Measurements from ENCODE around the gene DYRK2.

Gene DYRK2

DNA sequence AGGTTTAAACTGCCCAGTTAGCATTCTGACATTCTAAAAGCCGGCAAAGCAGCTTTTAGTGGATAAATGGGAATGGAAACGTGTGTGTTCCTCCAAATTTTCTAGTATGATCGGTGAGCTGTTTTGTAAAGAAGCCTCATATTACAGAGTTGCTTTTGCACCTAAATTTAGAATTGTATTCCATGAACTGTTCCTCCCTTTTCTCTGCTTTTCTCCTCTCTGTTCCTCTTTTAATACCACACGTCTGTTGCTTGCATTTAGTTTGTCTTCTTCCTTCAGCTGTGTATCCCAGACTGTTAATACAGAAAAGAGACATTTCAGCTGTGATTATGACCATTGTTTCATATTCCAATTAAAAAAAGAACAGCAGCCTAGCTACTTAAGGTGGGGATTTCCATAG, 10.7 kb downstream of the DYRK2 start:
- DNase-seq (ENCODE audit: low read depth), result no peak
- no peak overlapping the region for H3K4me3 ChIP-seq (ENCODE audit: low read depth, low read length)
- TF ChIP-seq, protein P1, sequence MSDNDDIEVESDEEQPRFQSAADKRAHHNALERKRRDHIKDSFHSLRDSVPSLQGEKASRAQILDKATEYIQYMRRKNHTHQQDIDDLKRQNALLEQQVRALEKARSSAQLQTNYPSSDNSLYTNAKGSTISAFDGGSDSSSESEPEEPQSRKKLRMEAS (IDR thresholded peaks at IDR 0.05; ENCODE audit: low read depth, low read length), result no peak
- TF ChIP-seq MYC (IDR thresholded peaks at IDR 0.05; ENCODE audit: low read depth, low read length) (no peak), CTCF (IDR thresholded peaks at IDR 0.05; ENCODE audit: low read depth, low read length) (no peak), POLR2A (IDR thresholded peaks at IDR 0.05; ENCODE audit: extremely low read depth, insufficient read length) (no peak)

GRCh38 chr12:67661311-67662021, 12.9 kb downstream of the DYRK2 start:
- no peak for TF ChIP-seq CTCF (IDR thresholded peaks at IDR 0.05; ENCODE audit: low read depth, low read length)
- TF ChIP-seq MYC (IDR thresholded peaks at IDR 0.05; ENCODE audit: low read depth, low read length), result no peak
- H3K4me3 ChIP-seq (ENCODE audit: low read depth, low read length), result no peak overlapping the region
- peak; percentile 79 for DNase-seq (ENCODE audit: low read depth)

DNA sequence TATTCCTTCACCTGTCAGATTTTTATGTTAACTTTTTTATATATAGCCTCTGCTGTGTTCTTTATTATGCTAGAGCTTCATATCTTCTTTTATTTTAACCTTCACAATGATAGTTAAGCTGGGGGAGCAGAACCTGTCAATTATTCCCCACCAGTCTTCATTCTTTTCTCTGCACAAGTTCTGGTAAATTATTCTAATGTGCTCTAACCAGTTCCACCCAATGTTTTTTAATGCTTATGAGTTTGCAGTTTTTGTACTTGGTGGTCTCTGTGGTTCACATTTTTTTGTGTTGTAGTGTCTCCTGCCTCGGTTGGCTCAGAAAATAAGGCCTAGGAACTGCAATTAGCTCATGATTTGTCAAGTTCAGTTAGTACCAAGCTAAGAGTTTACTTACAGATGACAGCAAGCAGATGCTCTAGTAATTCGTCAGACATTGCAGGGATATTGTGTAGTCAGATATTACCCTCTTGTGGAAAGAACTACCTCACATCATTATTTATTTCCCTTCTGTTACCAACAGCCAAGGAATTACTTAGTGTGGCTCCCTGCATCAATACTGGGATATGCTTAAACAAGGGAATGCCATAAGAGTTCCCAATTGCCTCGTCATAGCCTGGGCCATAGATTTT, 14.5 kb downstream of the DYRK2 start:
- DNase-seq (ENCODE audit: low read depth), result no peak
- H3K4me3 ChIP-seq (ENCODE audit: low read depth, low read length), result no peak overlapping the region
- TF ChIP-seq CTCF (IDR thresholded peaks at IDR 0.05; ENCODE audit: low read depth, low read length), result no peak
- TF ChIP-seq MYC (IDR thresholded peaks at IDR 0.05; ENCODE audit: low read depth, low read length), result no peak
- TF ChIP-seq, protein P1 (IDR thresholded peaks at IDR 0.05; ENCODE audit: low read depth, low read length), result no peak
- no peak for TF ChIP-seq POLR2A (IDR thresholded peaks at IDR 0.05; ENCODE audit: extremely low read depth, insufficient read length)

DNA sequence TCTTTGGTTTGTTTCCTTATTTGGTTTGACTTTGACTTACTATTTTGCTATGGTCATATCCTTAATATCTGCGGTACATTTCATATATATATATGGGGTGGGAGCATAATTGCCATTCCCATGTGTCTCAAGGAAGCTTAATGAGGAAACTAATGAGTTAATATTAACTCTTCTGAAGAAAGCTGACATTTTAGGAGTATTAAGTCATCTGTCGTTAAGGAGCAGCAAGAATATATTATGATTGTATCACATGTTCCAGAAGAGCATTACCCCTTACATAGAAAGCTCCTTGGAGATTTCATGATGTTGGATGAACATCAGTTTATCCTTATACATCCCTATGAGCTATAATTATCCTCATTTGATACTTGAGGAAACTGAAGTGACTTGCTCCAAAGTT, 15.6 kb downstream of the DYRK2 start:
- TF ChIP-seq POLR2A (IDR thresholded peaks at IDR 0.05; ENCODE audit: extremely low read depth, insufficient read length) (no peak), MYC (IDR thresholded peaks at IDR 0.05; ENCODE audit: low read depth, low read length) (no peak)
- DNase-seq (ENCODE audit: low read depth), result no peak
- H3K4me3 ChIP-seq (ENCODE audit: low read depth, low read length), result no peak overlapping the region

- H3K4me3 ChIP-seq (ENCODE audit: low read depth, low read length), result no peak overlapping the region
- TF ChIP-seq CTCF (IDR thresholded peaks at IDR 0.05; ENCODE audit: low read depth, low read length) (no peak), MYC (IDR thresholded peaks at IDR 0.05; ENCODE audit: low read depth, low read length) (no peak), POLR2A (IDR thresholded peaks at IDR 0.05; ENCODE audit: extremely low read depth, insufficient read length) (no peak)
- TF ChIP-seq, protein P1 (IDR thresholded peaks at IDR 0.05; ENCODE audit: low read depth, low read length), result no peak
- no peak for DNase-seq (ENCODE audit: low read depth)
Observed at GRCh38 chr12:67665679-67666078, 17.1 kb downstream of the DYRK2 start.

DNA sequence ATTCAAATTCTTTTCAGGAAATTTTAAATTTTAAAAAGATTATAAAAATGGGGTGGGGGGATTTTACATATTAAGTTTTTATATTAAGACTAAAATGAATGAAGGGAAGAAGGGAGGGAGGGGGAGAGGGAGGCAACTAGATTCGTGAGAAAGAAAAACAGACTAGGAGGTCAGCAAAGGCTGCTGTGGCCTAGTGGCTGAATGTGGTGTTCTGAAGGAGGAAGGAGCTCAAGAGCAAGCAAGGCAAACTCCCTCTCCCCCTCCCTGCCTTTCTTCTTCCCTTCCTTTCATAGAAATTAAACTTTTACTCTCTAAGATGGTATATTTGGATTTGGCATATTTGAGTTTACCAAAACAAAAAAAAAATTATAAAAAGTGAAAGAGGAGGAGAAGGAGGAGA, 18.1 kb downstream of the DYRK2 start:
- no peak overlapping the region for H3K4me3 ChIP-seq (ENCODE audit: low read depth, low read length)
- TF ChIP-seq, protein P1 (IDR thresholded peaks at IDR 0.05; ENCODE audit: low read depth, low read length), result no peak
- no peak for TF ChIP-seq POLR2A (IDR thresholded peaks at IDR 0.05; ENCODE audit: extremely low read depth, insufficient read length)
- TF ChIP-seq MYC (IDR thresholded peaks at IDR 0.05; ENCODE audit: low read depth, low read length), result no peak
- no peak for TF ChIP-seq CTCF (IDR thresholded peaks at IDR 0.05; ENCODE audit: low read depth, low read length)
- peak; percentile 22 for DNase-seq (ENCODE audit: low read depth)
